Endothelial cell of umbilical vein (primary cell): ENCODE measurements around the gene EAPP. TPM values are rescaled to one million over a fixed set of nuclear protein-coding genes. Genes with fewer than 3 reads are reported as not detected.
"Not testable (repeated sequence)": the region's sequence is repeated elsewhere in the genome, so short reads cannot be mapped to it uniquely, and the experiment has no call there.

Source experiments
- BruUV-seq: library from RNA; stranded (reverse); fragments of 400-500 nt; replicated peaks from 2 replicates; lab custom pipeline; 2021; lab: Mats Ljungman, UMichigan
- CTCF ChIA-PET: fragments of 300-600, 350-600 bp; sonication (Branson Sonifier 250); formaldehyde crosslinking; loops from one replicate; lab custom pipeline; 2021; ENCODE audit warnings: antibody characterized with exemption, inconsistent platforms; lab: Charles Lee
- POLR2A ChIA-PET: fragments of 300-600, 350-600 bp; sonication (Branson Sonifier 250); formaldehyde crosslinking; loops from one replicate; lab custom pipeline; 2021; ENCODE audit warnings: antibody characterized with exemption, inconsistent platforms; lab: Charles Lee
- DNase-seq: peaks from one replicate; pipeline ENCODE4 v3.0.0-alpha.2; 2011; ENCODE audit warnings: low read depth, low spot score
- FAIRE-seq: peaks from 2 replicates; lab custom pipeline; 2011; peaks lifted over from hg19 to GRCh38; lab: Jason Lieb, UNC
- H2AFZ ChIP-seq: 2 replicates; pipeline ENCODE4 v1.6.0; 2012; ENCODE audit warnings: low read depth, low read length, control low read depth, inconsistent platforms
- H3K27ac ChIP-seq: 2 replicates; pipeline ENCODE4 v1.5.1; 2011; ENCODE audit warnings: low read depth, mild to moderate bottlenecking, control low read depth, low read length, moderate library complexity; ENCODE audit not compliant: insufficient read depth
- H3K27me3 ChIP-seq, 2 experiments: 2 replicates each; pipeline versions ENCODE4 v1.6.0 to v1.6.1; 2011; ENCODE audit warnings: low read length in 2 of 2, mixed read lengths in 1 of 2; ENCODE audit not compliant: control insufficient read depth in 2 of 2, insufficient read depth in 2 of 2
- H3K36me3 ChIP-seq, 2 experiments: 2 replicates in 1 of 2; 3 replicates in 1 of 2; pipeline ENCODE4 v1.5.1; 2011; ENCODE audit warnings: low read length in 2 of 2, mild to moderate bottlenecking in 1 of 2, moderate library complexity in 1 of 2; ENCODE audit not compliant: control insufficient read depth in 2 of 2, insufficient read depth in 2 of 2; ENCODE audit errors: extremely low read depth in 1 of 2
- H3K4me1 ChIP-seq: 3 replicates; pipeline ENCODE4 v1.5.1; 2011; ENCODE audit warnings: mild to moderate bottlenecking, low read length; ENCODE audit not compliant: control insufficient read depth, insufficient read depth; ENCODE audit errors: extremely low read depth
- H3K4me2 ChIP-seq: 2 replicates; pipeline ENCODE4 v1.6.1; 2011; ENCODE audit warnings: low read length, control low read depth, mixed read lengths; ENCODE audit not compliant: insufficient read depth
- H3K4me3 ChIP-seq, 3 experiments: fragments of 200-600 bp in 1 of 3; sonication (generic), shearing (Covaris generic) in 1 of 3; replicated peaks in 1 of 3; 2 replicates each; pipeline ENCODE4 v1.5.1; 2011 to 2016; ENCODE audit warnings: control low read depth in 3 of 3, low read length in 3 of 3, mild to moderate bottlenecking in 2 of 3, inconsistent platforms in 1 of 3, low read depth in 1 of 3, moderate library complexity in 1 of 3; ENCODE audit not compliant: insufficient read depth in 1 of 3
- H3K79me2 ChIP-seq: 2 replicates; pipeline ENCODE4 v1.6.0; 2012; ENCODE audit warnings: low read length, inconsistent platforms; ENCODE audit not compliant: control insufficient read depth, insufficient read depth
- H3K9ac ChIP-seq: replicated peaks from 2 replicates; pipeline ENCODE3; 2011; ENCODE audit warnings: low read length, control low read depth; ENCODE audit not compliant: insufficient read depth; ENCODE audit errors: extremely low read depth
- H3K9me1 ChIP-seq: replicated peaks from 3 replicates; pipeline ENCODE4 v1.6.0; 2011; ENCODE audit warnings: mild to moderate bottlenecking, low read length; ENCODE audit not compliant: control insufficient read depth, insufficient read depth; ENCODE audit errors: extremely low read depth
- H3K9me3 ChIP-seq: replicated peaks from 2 replicates; pipeline ENCODE4 v1.5.1; 2012; ENCODE audit warnings: low read length, inconsistent platforms; ENCODE audit not compliant: control insufficient read depth, insufficient read depth
- H4K20me1 ChIP-seq: replicated peaks from 2 replicates; pipeline ENCODE3; 2011; ENCODE audit warnings: mild to moderate bottlenecking, low read length; ENCODE audit not compliant: control insufficient read depth, insufficient read depth; ENCODE audit errors: extremely low read depth
- EZH2 ChIP-seq: IDR thresholded peaks from 2 replicates; pipeline ENCODE4 v1.6.1; 2012; ENCODE audit warnings: borderline replicate concordance, low read depth, mild to moderate bottlenecking, moderate library complexity, low read length, inconsistent platforms; ENCODE audit not compliant: severe bottlenecking
- FOS ChIP-seq: IDR thresholded peaks from 2 replicates; pipeline ENCODE4 v1.6.1; 2011; ENCODE audit warnings: mild to moderate bottlenecking, low read length, moderate library complexity, borderline replicate concordance; ENCODE audit not compliant: insufficient read depth
- JUN ChIP-seq: IDR thresholded peaks from 2 replicates; pipeline ENCODE4 v1.6.1; 2011; ENCODE audit warnings: borderline replicate concordance, low read depth; ENCODE audit not compliant: insufficient read length, insufficient read depth
- MYC ChIP-seq: IDR thresholded peaks from one replicate; pipeline ENCODE4 v1.6.1; 2011; ENCODE audit warnings: mild to moderate bottlenecking, low read depth, low read length
- POLR2AphosphoS5 ChIP-seq: IDR thresholded peaks from 2 replicates; pipeline ENCODE4 v1.6.1; 2012; ENCODE audit warnings: low read depth, mild to moderate bottlenecking, control low read depth, low read length, moderate library complexity; ENCODE audit not compliant: insufficient read depth
- dilution Hi-C: fragments of 300-500 bp; cut with MboI; formaldehyde crosslinking; loops from one replicate; pipeline ENCODE4 v1.15.0; 2019; ENCODE audit warnings: low sequenced_read_pairs; ENCODE audit not compliant: extremely low pct_ligation_motif_present
- intact Hi-C: fragments of 100-400 bp; cut with micrococcal nuclease; formaldehyde crosslinking; loops from one replicate; pipeline ENCODE4 v1.10.0; 2022
- polyA plus RNA-seq, 4 experiments: library from polyadenylated mRNA; depleted of rRNA in 3 of 4; stranded (reverse) in 3 of 4; unstranded in 1 of 4; fragments of >200 nt; gene quantifications; 2 replicates each; pipeline versions ENCODE4 v1.2.1 to v1.2.3, GENCODE V29; 2011 to 2012; ENCODE audit warnings: missing spikeins in 1 of 4
- total RNA-seq: library from RNA; stranded (reverse); gene quantifications from 2 replicates; pipeline ENCODE4 v1.2.3, GENCODE V29; 2021

EAPP gene
- total and polyA plus RNA-seq, 2 donors (not counting 3 experiments of a cell fraction or from before 2014, with no cell fraction given): 16.6 to 22.2 TPM

DNA sequence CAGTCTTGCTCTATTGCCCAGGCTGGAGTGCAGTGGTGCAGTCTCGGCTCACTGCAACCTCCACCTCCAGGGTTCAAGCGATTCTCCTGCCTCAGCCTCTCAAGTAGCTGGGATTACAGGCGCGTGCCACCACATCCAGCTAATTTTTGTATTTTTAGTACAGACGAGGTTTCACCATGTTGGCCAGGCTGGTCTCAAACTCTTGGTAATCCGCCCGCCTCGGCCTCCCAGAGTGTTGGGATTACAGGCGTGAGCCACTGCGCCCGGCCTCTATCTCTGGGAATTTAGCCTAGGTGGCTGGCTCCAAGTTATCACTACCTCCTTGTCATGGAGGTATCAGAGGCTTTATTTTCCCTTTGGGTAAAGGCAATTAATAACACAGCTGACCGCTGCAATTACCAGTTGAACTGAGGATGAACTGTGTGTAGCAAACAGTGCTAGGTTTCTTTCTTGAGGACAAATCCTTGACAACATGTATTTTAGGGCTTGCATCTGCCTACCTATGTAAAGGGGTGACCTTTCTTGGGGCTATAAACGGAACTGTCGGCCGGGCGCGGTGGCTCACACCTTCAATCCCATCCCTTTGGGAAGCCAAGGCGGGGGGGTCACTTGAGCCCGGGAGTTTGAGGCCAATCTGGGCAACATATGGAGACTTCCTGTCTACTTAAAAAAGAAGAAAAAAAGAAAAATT is 9.9 kb upstream of the EAPP start:
- CTCF ChIA-PET, H3K27me3 ChIP-seq, H3K36me3 ChIP-seq, FAIRE-seq, dilution Hi-C loops, H3K4me2 ChIP-seq, intact Hi-C loops, H3K4me3 ChIP-seq, H3K27ac ChIP-seq, POLR2A ChIA-PET, H4K20me1 ChIP-seq, H3K4me1 ChIP-seq, H3K9ac ChIP-seq, H3K9me3 ChIP-seq, H3K9me1 ChIP-seq, BruUV-seq, H3K79me2 ChIP-seq, DNase-seq, H2AFZ ChIP-seq: not testable (repeated sequence)

DNA sequence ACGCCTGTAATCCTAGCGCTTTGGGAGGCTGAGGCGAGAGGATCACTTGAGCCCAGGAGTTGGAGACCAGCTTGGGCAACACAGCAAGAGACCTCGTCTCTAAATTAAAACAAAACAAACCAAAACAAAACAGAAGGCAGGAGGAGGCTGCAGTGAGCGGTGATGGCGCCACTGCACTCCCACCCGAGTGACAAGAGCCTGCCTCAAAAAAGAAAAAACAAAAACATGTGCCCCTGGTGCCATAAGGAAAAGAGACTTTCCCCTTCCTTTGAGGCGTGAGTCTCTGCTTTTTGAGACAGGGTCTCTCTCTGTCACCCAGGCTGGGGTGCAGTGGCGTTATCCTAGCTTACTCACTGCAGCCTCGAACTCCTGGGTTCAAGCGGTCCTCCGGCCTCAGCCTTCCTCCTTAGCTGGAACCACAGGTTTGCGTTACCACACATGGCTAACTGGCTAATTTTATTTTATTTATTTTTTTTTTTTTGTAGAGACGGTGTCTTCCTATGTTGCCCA is 9.0 kb upstream of the EAPP start:
- TF ChIP-seq EZH2 (no peak), POLR2AphosphoS5 (no peak), JUN (no peak), MYC (no peak), FOS (no peak)
- Histone ChIP-seq H2AFZ (no peak overlapping the region), H3K27ac (no peak overlapping the region), H3K9me3 (no peaks in the 10 kb centered on the region), H3K4me1 (no peaks in the 10 kb centered on the region), H3K9ac (no peak overlapping the region), H4K20me1 (no peaks in the 10 kb centered on the region), H3K4me2 (no peak overlapping the region), H3K27me3 (no peaks in the 10 kb centered on the region), H3K79me2 (no peaks in the 10 kb centered on the region), H3K9me1 (no peaks in the 10 kb centered on the region), H3K36me3 (no peaks in the 10 kb centered on the region), H3K4me3 (no peak overlapping the region)
- CTCF ChIA-PET: no interaction called here
- intact Hi-C loops (no loop called here), dilution Hi-C loops (no loop called here)
- DNase-seq (no peak), FAIRE-seq (no peak)
- POLR2A ChIA-PET: no interaction called here
- BruUV-seq: no TSS peak

DNA sequence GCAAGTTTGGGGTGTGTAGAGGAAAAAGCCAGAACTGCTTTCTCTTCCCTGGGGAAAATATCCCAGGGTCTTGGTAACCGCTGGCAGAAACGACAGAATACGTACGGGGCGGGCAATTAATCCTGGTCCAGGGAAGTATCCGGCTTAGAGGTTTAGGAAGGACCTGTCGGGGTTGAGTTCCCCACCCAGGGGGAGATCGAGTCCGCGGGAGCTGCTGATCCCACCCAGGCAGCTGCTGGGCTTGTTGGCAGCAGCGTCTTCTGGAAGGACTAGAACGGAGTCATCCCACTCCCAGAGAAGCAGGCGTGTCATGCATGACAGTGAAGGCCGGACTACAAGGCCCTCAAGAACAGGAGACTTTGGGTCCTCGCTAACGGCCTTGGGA is 7.6 kb upstream of the EAPP start:
- BruUV-seq: not testable (repeated sequence)

More for the DNA sequence above, 7.6 kb upstream of the EAPP start:
- H3K4me2 ChIP-seq, POLR2A ChIA-PET, FAIRE-seq, H3K9ac ChIP-seq, H3K36me3 ChIP-seq, H3K79me2 ChIP-seq, H3K9me1 ChIP-seq, H3K27ac ChIP-seq, H3K4me1 ChIP-seq, H3K9me3 ChIP-seq, H3K4me3 ChIP-seq, DNase-seq, dilution Hi-C loops, H3K27me3 ChIP-seq, H2AFZ ChIP-seq, H4K20me1 ChIP-seq, CTCF ChIA-PET, intact Hi-C loops: not testable (repeated sequence)
